SU-DHL-6 (cell line): ENCODE data around the gene DGLUCY.

Experiments
- CTCF ChIP-seq: fragments of 200-600 bp; sonication (generic); IDR thresholded peaks from one replicate; pipeline ENCODE4 v1.5.1; 2017; ENCODE audit warnings: antibody characterized with exemption, mild to moderate bottlenecking, low read length, moderate library complexity; ENCODE audit not compliant: insufficient read depth, poor library complexity, severe bottlenecking
- EZH2phosphoT487 ChIP-seq: fragments of 200-600 bp; sonication (generic), shearing (Covaris generic); conservative IDR thresholded peaks from 2 replicates; pipeline ENCODE4 v1.6.1; 2018; ENCODE audit warnings: mild to moderate bottlenecking, antibody characterized with exemption, low read length, moderate library complexity, mixed read lengths

- no peak for TF ChIP-seq CTCF
- no peak for TF ChIP-seq EZH2phosphoT487
Measured at GRCh38 chr14:91089958-91090535, 23.8 kb upstream of the DGLUCY start.
